HT-29 (cell line): Measurements from ENCODE around the gene VTCN1. TPM values are rescaled to one million over a fixed set of nuclear protein-coding genes. Genes with fewer than 3 reads are reported as not detected.
"Not testable (repeated sequence)": the region's sequence is repeated elsewhere in the genome, so short reads cannot be mapped to it uniquely, and the experiment has no call there.

Experiments used
- DNase-seq: peaks from one replicate; pipeline ENCODE4 v3.0.0-alpha.2; 2015; ENCODE audit warnings: low spot score
- total RNA-seq: library from RNA; depleted of rRNA; stranded (reverse); fragments of >200 nt; shearing (Covaris generic); gene quantifications from 2 replicates; pipeline ENCODE4 v1.2.3, GENCODE V29; 2014

Gene VTCN1
- total RNA-seq, 1 experiment from 2014 or later, result not detected

GRCh38 chr1:117123274-117123673 is 87.5 kb downstream of the VTCN1 start:
- no peak for DNase-seq

DNA sequence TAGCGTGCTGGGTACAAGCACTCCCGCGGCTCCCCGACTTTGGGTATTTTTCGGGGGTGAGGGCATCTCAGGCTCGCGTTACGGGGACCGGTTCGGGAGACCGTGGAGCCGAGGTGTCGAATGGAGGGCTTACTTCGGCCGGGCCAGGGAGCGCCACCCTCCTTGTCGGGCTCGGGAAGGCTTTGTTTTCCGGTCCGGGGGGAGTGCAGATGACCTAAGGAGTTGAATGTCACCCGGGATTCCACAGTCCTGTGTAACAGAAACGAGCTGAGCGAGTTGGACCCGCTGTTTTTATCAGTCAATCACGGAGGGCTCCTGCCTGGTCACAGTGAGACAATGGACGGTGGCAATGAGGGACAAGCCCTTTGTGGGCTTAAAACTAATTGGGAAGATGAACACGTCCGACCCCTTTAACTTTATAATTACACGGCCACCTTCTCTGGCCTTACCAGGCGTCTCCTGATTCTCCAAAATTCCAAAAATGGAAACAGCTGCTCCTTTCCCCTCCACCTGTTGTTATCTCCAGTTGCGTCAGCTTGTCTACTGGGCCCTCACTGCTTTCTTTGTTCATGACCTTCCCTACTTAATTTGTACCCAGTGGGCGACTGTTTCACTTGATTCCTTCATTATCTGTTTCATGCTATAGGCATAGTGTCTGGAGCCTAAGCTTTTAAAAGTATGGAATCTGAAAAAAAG is 88.2 kb downstream of the VTCN1 start:
- DNase-seq, result no peak

- peak; percentile 96 for DNase-seq
Observed at GRCh38 chr1:117121589-117122329, 89.0 kb downstream of the VTCN1 start, which contains the start of gene TRIM45. TSS of gene TRIM45 (minus strand) at chr1:117121749. CDS start at chr1:117121201, 548 bp downstream.

- peak; percentile 13 for DNase-seq
Observed at GRCh38 chr1:117120774-117121588, 89.7 kb downstream of the VTCN1 start.

DNA sequence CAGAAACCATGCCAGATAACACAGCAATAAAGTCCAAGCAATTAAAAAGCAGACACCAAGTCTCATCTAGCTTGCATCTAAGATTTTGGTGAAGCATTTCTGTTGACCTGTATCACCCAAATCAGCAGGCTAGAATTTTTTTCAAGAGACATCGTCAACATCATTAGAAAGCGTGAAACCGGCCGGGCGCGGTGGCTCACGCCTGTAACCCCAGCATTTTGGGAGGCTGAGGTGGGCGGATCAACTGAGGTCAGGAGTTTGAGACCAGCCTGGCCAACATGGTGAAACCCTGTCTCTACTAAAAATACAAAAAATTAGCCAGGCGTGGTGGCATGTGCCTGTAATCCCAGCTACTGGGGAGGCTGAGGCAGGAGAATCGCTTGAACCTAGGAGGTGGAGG is 91.6 kb downstream of the VTCN1 start:
- not testable (repeated sequence) for DNase-seq

DNA sequence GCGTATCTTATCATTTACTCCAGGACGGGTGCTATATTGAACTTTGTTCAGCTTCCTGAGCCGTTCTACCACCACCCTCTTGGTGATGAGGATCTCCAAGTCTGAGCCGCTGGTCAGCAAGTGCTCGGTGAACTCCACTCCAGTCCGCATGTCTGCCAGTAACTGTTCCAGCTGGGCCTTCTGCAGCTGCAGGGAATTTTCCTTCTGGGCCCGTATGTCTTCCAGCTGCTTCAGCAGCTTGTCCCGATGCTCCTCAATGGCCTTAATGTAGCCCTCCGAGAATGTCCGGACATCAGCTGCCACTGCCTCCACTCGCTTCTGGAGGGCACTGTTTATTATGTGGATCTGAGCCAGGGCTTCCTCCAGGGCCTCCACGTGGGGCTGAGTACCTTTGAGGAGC is 92.6 kb downstream of the VTCN1 start:
- no peak for DNase-seq

DNA sequence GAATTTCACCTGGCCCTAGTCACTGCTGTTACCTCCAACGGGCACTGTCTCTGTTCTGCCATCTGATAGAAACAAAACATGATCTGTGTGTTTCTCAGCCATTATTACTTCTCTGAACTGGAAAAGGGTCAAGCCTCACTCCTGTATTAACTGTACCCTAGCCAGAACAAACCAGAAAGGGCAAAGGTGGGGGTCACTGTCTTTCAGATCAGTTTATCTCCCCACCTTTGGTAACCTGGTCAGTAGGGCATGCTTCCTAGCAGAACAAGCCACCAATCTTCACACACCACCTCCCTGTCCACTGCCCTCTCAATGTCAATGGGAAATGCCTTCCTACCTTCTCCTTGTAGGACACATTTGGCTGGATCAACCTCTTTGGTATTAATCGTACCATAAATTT is 93.0 kb downstream of the VTCN1 start:
- DNase-seq, result no peak

GRCh38 chr1:117116784-117117130 is 94.0 kb downstream of the VTCN1 start:
- DNase-seq, result no peak

DNA sequence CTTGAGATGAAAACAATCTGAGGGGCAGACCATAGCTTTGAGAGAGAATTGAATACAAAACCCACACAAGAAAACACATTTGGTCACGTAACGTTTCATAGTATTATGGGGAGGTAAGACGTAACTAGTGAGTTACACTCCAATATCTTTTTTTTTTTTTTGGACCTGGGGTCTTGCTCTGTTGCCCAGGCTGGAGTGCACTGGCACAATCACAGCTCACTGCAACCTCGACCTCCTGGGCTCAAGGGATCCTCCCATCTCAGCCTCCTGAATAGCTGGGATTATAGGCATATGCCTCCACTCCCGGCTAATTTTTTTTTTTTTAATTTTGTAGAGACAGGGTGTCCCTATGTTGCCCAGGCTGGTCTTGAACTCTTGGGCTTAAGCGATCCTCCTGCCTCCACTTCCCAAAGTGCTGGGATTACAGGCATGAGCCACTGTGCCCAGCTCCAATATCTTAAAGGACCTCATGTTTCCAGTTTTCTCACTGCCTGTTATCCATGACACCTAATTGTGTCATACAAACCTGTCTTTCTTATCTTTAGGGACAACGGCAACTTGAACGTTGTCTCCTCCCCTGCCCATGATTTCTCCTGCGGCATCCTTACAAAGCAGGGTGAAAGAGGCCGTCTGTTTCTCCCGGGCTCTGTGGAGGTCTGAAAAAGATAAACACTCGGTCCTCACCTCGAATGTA is 94.5 kb downstream of the VTCN1 start:
- no peak for DNase-seq

GRCh38 chr1:117114877-117115276 is 95.8 kb downstream of the VTCN1 start:
- DNase-seq, result no peak

DNA sequence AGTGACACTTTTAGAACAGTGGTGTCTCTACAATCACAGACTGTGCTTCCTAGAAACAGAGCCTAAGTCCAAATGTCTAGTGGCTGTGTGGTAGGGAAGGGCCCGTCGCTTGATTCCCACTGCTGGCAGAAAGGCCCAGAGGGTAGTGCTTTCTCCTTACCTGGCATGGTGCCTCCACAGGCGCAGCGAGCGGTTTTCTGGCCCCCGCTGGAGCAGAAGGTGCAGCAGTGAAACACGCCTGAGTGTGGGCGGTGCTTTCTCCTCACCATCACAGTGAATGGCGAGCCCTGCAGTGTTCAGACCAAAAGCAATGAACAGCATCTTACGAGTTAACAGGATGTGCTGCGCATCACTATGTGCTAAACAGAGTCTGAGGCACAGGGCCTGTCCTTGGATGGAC is 97.5 kb downstream of the VTCN1 start:
- no peak for DNase-seq

- no peak for DNase-seq
Observed at GRCh38 chr1:117112047-117112717, 98.5 kb downstream of the VTCN1 start.

- DNase-seq, result no peak
Observed at GRCh38 chr1:117110774-117111173, 100.0 kb downstream of the VTCN1 start.

DNA sequence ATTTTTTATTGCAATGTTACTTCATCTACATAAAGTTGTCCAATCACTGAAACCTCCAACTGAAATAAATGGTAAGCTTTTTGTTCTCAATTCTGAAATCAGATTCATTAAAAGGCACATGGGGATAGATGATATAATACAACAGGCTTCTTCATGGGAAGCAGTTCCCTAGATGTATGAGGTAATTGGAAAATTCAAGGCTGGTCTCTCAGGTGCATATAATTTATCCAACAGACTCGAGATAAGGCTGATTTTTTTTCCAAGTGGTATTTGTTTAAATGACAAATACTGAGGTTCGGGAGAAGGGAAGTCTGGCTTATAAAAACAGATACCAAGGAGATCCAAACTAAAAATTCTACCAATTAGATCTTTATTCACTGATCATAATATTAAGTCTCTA is 103.4 kb downstream of the VTCN1 start:
- no peak for DNase-seq

DNA sequence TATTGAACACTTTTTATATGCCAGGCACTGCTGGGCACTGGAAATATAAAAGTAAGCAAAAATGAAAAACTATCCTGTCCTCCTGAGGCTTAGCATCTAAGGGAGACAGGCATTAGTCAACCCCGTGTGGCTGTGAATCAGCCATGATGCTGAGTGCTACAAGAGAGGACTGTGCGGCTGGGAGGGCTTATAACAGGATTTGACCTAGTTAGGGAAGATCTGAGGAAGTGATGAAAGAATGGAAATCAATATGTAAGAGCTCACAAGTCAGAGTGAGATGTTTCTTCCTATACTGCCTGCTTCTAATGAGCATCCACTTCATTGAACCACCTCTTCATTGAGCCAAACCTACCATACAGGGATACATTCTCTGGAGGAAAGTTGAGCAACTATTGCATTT is 104.2 kb downstream of the VTCN1 start:
- DNase-seq, result no peak

DNA sequence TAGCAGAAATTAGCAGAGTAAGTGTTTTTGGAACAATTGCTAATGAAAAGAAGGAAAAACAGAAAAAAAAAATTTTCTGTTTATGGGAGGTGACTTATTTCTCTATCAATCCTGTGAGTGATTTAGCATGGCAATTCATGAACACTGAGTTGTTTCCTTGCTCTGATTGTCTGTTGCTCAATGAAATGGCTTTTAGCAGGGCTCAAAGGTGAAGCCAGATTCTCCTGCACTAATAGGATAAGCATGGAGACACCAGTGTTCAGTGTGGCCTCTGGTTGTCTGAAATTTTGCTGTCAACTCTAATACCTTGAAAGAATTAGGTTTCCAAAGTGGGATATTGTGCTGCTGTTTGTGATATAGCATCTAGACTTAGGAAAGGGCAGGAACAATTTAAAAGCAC is 105.0 kb downstream of the VTCN1 start:
- DNase-seq, result no peak

- DNase-seq, result no peak
Observed at GRCh38 chr1:117104986-117105385, 105.7 kb downstream of the VTCN1 start.

DNA sequence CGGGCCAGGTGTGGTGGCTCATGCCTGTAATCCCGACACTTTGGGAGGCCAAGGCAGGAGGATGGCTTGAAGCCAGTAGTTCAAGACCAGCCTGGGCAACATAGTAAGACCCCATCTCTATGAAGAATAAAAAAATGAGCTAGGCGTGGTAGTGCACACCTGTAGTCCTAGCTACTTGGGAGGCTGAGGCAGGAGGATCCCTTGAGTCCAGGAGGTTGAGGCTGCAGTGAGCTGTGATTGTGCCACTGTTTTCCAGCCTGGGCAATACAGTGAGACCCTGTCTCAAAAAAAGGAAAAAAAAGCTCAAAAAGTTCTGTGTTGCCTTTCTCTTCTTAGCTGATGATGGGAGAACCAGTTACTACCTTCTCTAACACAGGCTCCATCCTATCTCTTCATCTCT is 108.9 kb downstream of the VTCN1 start:
- DNase-seq, result not testable (repeated sequence)

GRCh38 chr1:117101334-117101733 is 109.4 kb downstream of the VTCN1 start:
- no peak for DNase-seq

DNA sequence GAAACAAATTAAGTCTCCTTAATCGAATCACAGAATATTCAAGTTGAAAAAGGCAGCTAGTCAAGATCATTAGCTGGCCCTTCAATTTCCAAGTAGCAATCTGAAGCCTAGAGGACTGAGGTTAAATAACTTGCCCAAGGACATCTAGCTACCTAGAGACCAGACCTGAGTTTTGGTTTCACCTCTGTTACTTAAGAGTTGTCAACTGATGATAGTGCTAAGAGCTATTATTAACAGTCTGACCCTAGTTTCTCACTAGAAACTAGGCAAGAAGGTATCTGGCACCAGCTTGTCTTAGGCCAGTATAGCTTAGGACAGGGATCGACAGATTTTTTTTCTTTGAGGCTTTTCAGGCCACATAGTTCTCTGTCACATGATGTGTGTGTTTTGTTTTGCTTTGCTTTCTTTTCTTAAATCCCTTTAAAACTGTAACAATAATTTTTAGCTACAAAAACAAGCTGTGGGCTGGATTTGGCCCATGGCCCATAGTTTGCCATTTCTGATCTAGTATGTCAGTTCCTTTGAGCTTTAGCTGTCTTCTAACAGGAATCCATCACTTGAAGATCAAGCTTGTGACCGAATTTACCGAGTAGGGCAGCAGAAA is 112.3 kb downstream of the VTCN1 start:
- DNase-seq, result no peak

- DNase-seq, result no peak
Observed at GRCh38 chr1:117097443-117097842, 113.3 kb downstream of the VTCN1 start.
